Ammon's horn (tissue), 1 donor: ENCODE measurements around the gene EYA3.

Source experiments
- DNase-seq: peaks from one replicate; pipeline ENCODE4 v3.0.0-alpha.2; 2016; ENCODE audit warnings: low spot score

Gene EYA3

GRCh38 chr1:28112388-28113241, 24.2 kb upstream of the EYA3 start:
- DNase-seq: peak; percentile 51

GRCh38 chr1:28111157-28111556, 22.7 kb upstream of the EYA3 start:
- no peak for DNase-seq

GRCh38 chr1:28110555-28110954, 22.1 kb upstream of the EYA3 start:
- no peak for DNase-seq

- DNase-seq: no peak
These were observed 21.2 kb upstream of the EYA3 start for GRCh38 chr1:28109639-28110038.

- DNase-seq: peak; percentile 35
These were observed 19.6 kb upstream of the EYA3 start for GRCh38 chr1:28108001-28108400.

GRCh38 chr1:28104866-28105467, 16.6 kb upstream of the EYA3 start:
- peak; percentile 87 for DNase-seq

- DNase-seq: no peak
These were observed 13.8 kb upstream of the EYA3 start for GRCh38 chr1:28102189-28102588.

- no peak for DNase-seq
These were observed 10.8 kb upstream of the EYA3 start for GRCh38 chr1:28099050-28099769.

- DNase-seq: no peak
These were observed 8.7 kb upstream of the EYA3 start for GRCh38 chr1:28097100-28097472.

- DNase-seq: no peak
These were observed 8.0 kb upstream of the EYA3 start for GRCh38 chr1:28096210-28097099.

GRCh38 chr1:28091043-28091781, 2.8 kb upstream of the EYA3 start:
- DNase-seq: peak; percentile 81

- peak; percentile 23 for DNase-seq
These were observed 719 bp downstream of the EYA3 start for GRCh38 chr1:28087614-28088167.

GRCh38 chr1:28086651-28087050, 1.8 kb downstream of the EYA3 start:
- no peak for DNase-seq

- DNase-seq: no peak
These were observed 3.3 kb downstream of the EYA3 start for GRCh38 chr1:28085129-28085528.

- DNase-seq: no peak
These were observed 4.5 kb downstream of the EYA3 start for GRCh38 chr1:28083876-28084275.

- DNase-seq: peak; percentile 14
These were observed 9.5 kb downstream of the EYA3 start for GRCh38 chr1:28078680-28079626.

- DNase-seq: no peak
These were observed 10.1 kb downstream of the EYA3 start for GRCh38 chr1:28078262-28078661.

- no peak for DNase-seq
These were observed 13.4 kb downstream of the EYA3 start for GRCh38 chr1:28074892-28075511.

GRCh38 chr1:28073867-28074266, 14.5 kb downstream of the EYA3 start:
- DNase-seq: no peak
